Ovary (tissue), 3 donors: Measurements from ENCODE around the gene LSM14A.

Experiments used
- POLR2A ChIP-seq: fragments of 450-650 bp; IDR thresholded peaks from one replicate; pipeline ENCODE4 v1.6.1; 2017; ENCODE audit warnings: antibody characterized with exemption, mild to moderate bottlenecking, moderate library complexity
- TF ChIP-seq, protein P1 (sequence below), 3 donors: fragments of 450-650 bp in 2 of 3; fragments of 200-600 bp in 1 of 3; IDR thresholded peaks; one replicate each; pipeline versions ENCODE4 v1.5.1 to v1.8.0; 2016 to 2022; ENCODE audit warnings: antibody characterized with exemption in 3 of 3, mild to moderate bottlenecking in 1 of 3
- donor health status: DM: no; HTN: no; CAD: no.

- TF ChIP-seq, protein P1, sequence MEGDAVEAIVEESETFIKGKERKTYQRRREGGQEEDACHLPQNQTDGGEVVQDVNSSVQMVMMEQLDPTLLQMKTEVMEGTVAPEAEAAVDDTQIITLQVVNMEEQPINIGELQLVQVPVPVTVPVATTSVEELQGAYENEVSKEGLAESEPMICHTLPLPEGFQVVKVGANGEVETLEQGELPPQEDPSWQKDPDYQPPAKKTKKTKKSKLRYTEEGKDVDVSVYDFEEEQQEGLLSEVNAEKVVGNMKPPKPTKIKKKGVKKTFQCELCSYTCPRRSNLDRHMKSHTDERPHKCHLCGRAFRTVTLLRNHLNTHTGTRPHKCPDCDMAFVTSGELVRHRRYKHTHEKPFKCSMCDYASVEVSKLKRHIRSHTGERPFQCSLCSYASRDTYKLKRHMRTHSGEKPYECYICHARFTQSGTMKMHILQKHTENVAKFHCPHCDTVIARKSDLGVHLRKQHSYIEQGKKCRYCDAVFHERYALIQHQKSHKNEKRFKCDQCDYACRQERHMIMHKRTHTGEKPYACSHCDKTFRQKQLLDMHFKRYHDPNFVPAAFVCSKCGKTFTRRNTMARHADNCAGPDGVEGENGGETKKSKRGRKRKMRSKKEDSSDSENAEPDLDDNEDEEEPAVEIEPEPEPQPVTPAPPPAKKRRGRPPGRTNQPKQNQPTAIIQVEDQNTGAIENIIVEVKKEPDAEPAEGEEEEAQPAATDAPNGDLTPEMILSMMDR (IDR thresholded peaks at IDR 0.05), result no peak
- no peak for TF ChIP-seq POLR2A
Observed at GRCh38 chr19:34124828-34125227, 47.5 kb upstream of the LSM14A start.
